CD14-positive monocyte (primary cell): Measurements from ENCODE around the gene SLC50A1. TPM values are rescaled to one million over a fixed set of nuclear protein-coding genes. Genes with fewer than 3 reads are reported as not detected.

Experiments used
- DNase-seq, 3 donors: peaks; one replicate each; pipeline ENCODE4 v3.0.0-alpha.2; 2011 to 2022
- H2AFZ ChIP-seq: 2 replicates; pipeline ENCODE4 v1.6.0; 2012; ENCODE audit warnings: mild to moderate bottlenecking, low read depth, low read length, inconsistent platforms; ENCODE audit not compliant: insufficient read depth, poor library complexity, severe bottlenecking
- H3K27ac ChIP-seq, 2 donors: 1 replicate in 1 of 2; 2 replicates in 1 of 2; pipeline ENCODE4 v1.5.1; 2012 to 2013; ENCODE audit warnings: low read length in 2 of 2, control low read depth in 1 of 2, inconsistent platforms in 1 of 2, low read depth in 1 of 2, mild to moderate bottlenecking in 1 of 2
- H3K27me3 ChIP-seq, 2 donors: one replicate each; pipeline versions ENCODE4 v1.6.0 to v1.6.1; 2011 to 2013; ENCODE audit warnings: low read length in 2 of 2; ENCODE audit not compliant: control insufficient read depth in 2 of 2, insufficient read depth in 2 of 2
- H3K36me3 ChIP-seq, 2 donors: replicated peaks in 1 of 2; 1 replicate in 1 of 2; 2 replicates in 1 of 2; pipeline versions ENCODE4 v1.5.1 to v1.6.1; 2012 to 2013; ENCODE audit warnings: low read length in 2 of 2, control low read depth in 1 of 2, inconsistent platforms in 1 of 2, mild to moderate bottlenecking in 1 of 2; ENCODE audit not compliant: insufficient read depth in 2 of 2, control insufficient read depth in 1 of 2
- H3K4me1 ChIP-seq, 2 donors: 1 replicate in 1 of 2; 2 replicates in 1 of 2; pipeline versions ENCODE4 v1.5.1 to v1.6.1; 2012 to 2013; ENCODE audit warnings: low read length in 2 of 2, control low read depth in 1 of 2, inconsistent platforms in 1 of 2, mild to moderate bottlenecking in 1 of 2, moderate library complexity in 1 of 2; ENCODE audit not compliant: insufficient read depth in 2 of 2, control insufficient read depth in 1 of 2
- H3K4me2 ChIP-seq: replicated peaks from 2 replicates; pipeline ENCODE3; 2012; ENCODE audit warnings: low read length, moderate library complexity, mild to moderate bottlenecking; ENCODE audit not compliant: poor library complexity, severe bottlenecking; ENCODE audit errors: extremely low read depth
- H3K4me3 ChIP-seq, 3 experiments: fragments of 200-600 bp in 1 of 3; sonication (generic) in 1 of 3; replicated peaks in 1 of 3; 1 replicate in 2 of 3; 2 replicates in 1 of 3; pipeline ENCODE4 v1.5.1; 2011 to 2013; ENCODE audit warnings: low read length in 3 of 3, mild to moderate bottlenecking in 3 of 3, control low read depth in 2 of 3, low read depth in 2 of 3, inconsistent platforms in 1 of 3, moderate library complexity in 1 of 3
- H3K79me2 ChIP-seq: 2 replicates; pipeline ENCODE4 v1.6.0; 2012; ENCODE audit warnings: mild to moderate bottlenecking, control low read depth, inconsistent platforms, low read length, moderate library complexity; ENCODE audit not compliant: insufficient read depth
- H3K9ac ChIP-seq: 2 replicates; pipeline ENCODE4 v1.6.0; 2017; ENCODE audit warnings: low read length, mild to moderate bottlenecking; ENCODE audit not compliant: insufficient read depth, poor library complexity, severe bottlenecking
- H3K9me3 ChIP-seq, 2 donors: replicated peaks in 1 of 2; 1 replicate in 1 of 2; 2 replicates in 1 of 2; pipeline versions ENCODE4 v1.5.1 to v1.6.1; 2012 to 2013; ENCODE audit warnings: low read length in 2 of 2, control low read depth in 1 of 2; ENCODE audit not compliant: control insufficient read depth in 1 of 2, insufficient read depth in 1 of 2
- H4K20me1 ChIP-seq: 2 replicates; pipeline ENCODE4 v1.6.0; 2012; ENCODE audit warnings: mild to moderate bottlenecking, low read length, control low read depth, moderate library complexity; ENCODE audit not compliant: insufficient read depth
- H3K27ac Mint-ChIP-seq, 7 donors: one replicate each; pipeline ENCODE4 v1.8.0; 2020; ENCODE audit warnings: mild to moderate bottlenecking in 7 of 7, mixed read lengths in 7 of 7, moderate library complexity in 6 of 7, inconsistent platforms in 2 of 7
- H3K27me3 Mint-ChIP-seq, 3 donors: one replicate each; pipeline ENCODE4 v1.8.0; 2021 to 2022; ENCODE audit warnings: low read depth in 3 of 3, mild to moderate bottlenecking in 3 of 3, mixed read lengths in 3 of 3, moderate library complexity in 3 of 3, inconsistent platforms in 1 of 3
- H3K36me3 Mint-ChIP-seq, 2 donors: one replicate each; pipeline ENCODE4 v1.8.0; 2020; ENCODE audit warnings: mixed read lengths in 2 of 2, inconsistent platforms in 1 of 2, mild to moderate bottlenecking in 1 of 2
- H3K4me1 Mint-ChIP-seq: one replicate; pipeline ENCODE4 v1.8.0; 2020; ENCODE audit warnings: mild to moderate bottlenecking, mixed read lengths
- H3K4me3 Mint-ChIP-seq, 2 donors: one replicate each; pipeline ENCODE4 v1.8.0; 2020; ENCODE audit warnings: mild to moderate bottlenecking in 2 of 2, mixed read lengths in 2 of 2, moderate library complexity in 1 of 2
- H3K9me3 Mint-ChIP-seq, 7 donors: one replicate each; pipeline ENCODE4 v1.8.0; 2020 to 2022; ENCODE audit warnings: mixed read lengths in 7 of 7, mild to moderate bottlenecking in 6 of 7, moderate library complexity in 6 of 7, inconsistent platforms in 2 of 7
- WGBS: methylation state at CpG from one replicate; pipeline ENCODE4 v1.1.5; 2013; ENCODE audit warnings: missing lambda C conversion rate; ENCODE audit not compliant: insufficient coverage; 5-methylcytosine and 5-hydroxymethylcytosine counted together
- intact Hi-C, 2 donors: fragments of 100-400 bp; cut with micrococcal nuclease; formaldehyde crosslinking; loops; one replicate each; pipeline versions ENCODE4 v1.15.0 to v1.15.1; 2023
- polyA plus RNA-seq, 3 donors: library from polyadenylated mRNA; depleted of rRNA in 1 of 3; unstranded in 2 of 3; stranded (reverse) in 1 of 3; fragments of 300-500 nt in 2 of 3; fragments of >200 nt in 1 of 3; fragmentation: Illumina TruSeq in 2 of 3; gene quantifications; 1 replicate in 2 of 3; 2 replicates in 1 of 3; pipeline ENCODE4 v1.2.3, GENCODE V29; 2012 to 2021
- TF ChIP-seq, protein P1 (sequence below): fragments of 200-600 bp; IDR thresholded peaks from one replicate; pipeline ENCODE4 v1.8.0; 2022; ENCODE audit warnings: antibody characterized with exemption, mild to moderate bottlenecking

SLC50A1 gene
- polyA plus RNA-seq, 3 donors, result 40.0 to 50.8 (median 49.4) TPM

- H3K4me1 Mint-ChIP-seq, result peaks cover 31% of the 10 kb centered on the region
- TF ChIP-seq, protein P1, sequence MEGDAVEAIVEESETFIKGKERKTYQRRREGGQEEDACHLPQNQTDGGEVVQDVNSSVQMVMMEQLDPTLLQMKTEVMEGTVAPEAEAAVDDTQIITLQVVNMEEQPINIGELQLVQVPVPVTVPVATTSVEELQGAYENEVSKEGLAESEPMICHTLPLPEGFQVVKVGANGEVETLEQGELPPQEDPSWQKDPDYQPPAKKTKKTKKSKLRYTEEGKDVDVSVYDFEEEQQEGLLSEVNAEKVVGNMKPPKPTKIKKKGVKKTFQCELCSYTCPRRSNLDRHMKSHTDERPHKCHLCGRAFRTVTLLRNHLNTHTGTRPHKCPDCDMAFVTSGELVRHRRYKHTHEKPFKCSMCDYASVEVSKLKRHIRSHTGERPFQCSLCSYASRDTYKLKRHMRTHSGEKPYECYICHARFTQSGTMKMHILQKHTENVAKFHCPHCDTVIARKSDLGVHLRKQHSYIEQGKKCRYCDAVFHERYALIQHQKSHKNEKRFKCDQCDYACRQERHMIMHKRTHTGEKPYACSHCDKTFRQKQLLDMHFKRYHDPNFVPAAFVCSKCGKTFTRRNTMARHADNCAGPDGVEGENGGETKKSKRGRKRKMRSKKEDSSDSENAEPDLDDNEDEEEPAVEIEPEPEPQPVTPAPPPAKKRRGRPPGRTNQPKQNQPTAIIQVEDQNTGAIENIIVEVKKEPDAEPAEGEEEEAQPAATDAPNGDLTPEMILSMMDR, result no peak
- Histone ChIP-seq H2AFZ (no peak overlapping the region), H3K4me3 (no peak overlapping the region), H3K27ac (no peak overlapping the region), H3K9me3 (no peaks in the 10 kb centered on the region), H3K9ac (no peak overlapping the region), H3K36me3 (no peaks in the 10 kb centered on the region), H3K27me3 (no peaks in the 10 kb centered on the region), H3K79me2 (no peaks in the 10 kb centered on the region), H3K4me2 (no peak overlapping the region), H3K4me1 (peaks cover 19% of the 10 kb centered on the region in 2 donors), H4K20me1 (no peaks in the 10 kb centered on the region)
- no peak for DNase-seq
- H3K9me3 Mint-ChIP-seq, result peaks cover 0 to 2% (median 0%) of the 10 kb centered on the region in 7 donors
- intact Hi-C loops, result no loop called here
- H3K4me3 Mint-ChIP-seq, result no peak overlapping the region
- H3K27ac Mint-ChIP-seq, result peak overlapping the region in 1 of 7 donors; percentile 53
- 50% methylated on average over 2 of the region's 6 CpGs for WGBS
- no peaks in the 10 kb centered on the region for H3K36me3 Mint-ChIP-seq
- peaks cover 0 to 5% (median 5%) of the 10 kb centered on the region in 3 donors for H3K27me3 Mint-ChIP-seq
Measured at GRCh38 chr1:155106862-155107261, 28.8 kb upstream of the SLC50A1 start.

GRCh38 chr1:155107309-155108264 lies 28.1 kb upstream of the SLC50A1 start:
- Histone ChIP-seq H3K79me2 (no peaks in the 10 kb centered on the region), H3K27ac (no peak overlapping the region), H3K4me1 (peaks cover 12% of the 10 kb centered on the region in 2 donors), H3K4me2 (no peak overlapping the region), H2AFZ (no peak overlapping the region), H3K4me3 (no peak overlapping the region), H3K27me3 (no peaks in the 10 kb centered on the region), H4K20me1 (no peaks in the 10 kb centered on the region), H3K36me3 (no peaks in the 10 kb centered on the region), H3K9me3 (no peaks in the 10 kb centered on the region), H3K9ac (no peak overlapping the region)
- peak overlapping the region in 1 of 7 donors; percentile 33 for H3K27ac Mint-ChIP-seq
- TF ChIP-seq, protein P1, result no peak
- H3K36me3 Mint-ChIP-seq, result no peaks in the 10 kb centered on the region
- H3K27me3 Mint-ChIP-seq, result peaks cover 0 to 5% (median 5%) of the 10 kb centered on the region in 3 donors
- intact Hi-C loops, result no loop called here
- WGBS, result 92% methylated on average over 8 of the region's 12 CpGs
- H3K9me3 Mint-ChIP-seq, result no peaks in the 10 kb centered on the region
- no peak overlapping the region for H3K4me3 Mint-ChIP-seq
- no peak for DNase-seq
- H3K4me1 Mint-ChIP-seq, result peaks cover 24% of the 10 kb centered on the region
